T-helper 1 cell treated with Interleukin-12 subunit alpha and Interleukin-12 subunit beta and Interleukin-4 antibody, amounts not matched to agents 30 μg/mL and 1 μg/mL, for 36 hours (primary cell): Measurements from ENCODE around the gene HOXA7.

Source experiments
- H3K27ac Mint-ChIP-seq: one replicate; pipeline ENCODE4 v1.8.0; 2021; ENCODE audit warnings: mild to moderate bottlenecking, mixed read lengths
- H3K27me3 Mint-ChIP-seq: one replicate; pipeline ENCODE4 v1.8.0; 2021; ENCODE audit warnings: low read depth, mixed read lengths
- H3K36me3 Mint-ChIP-seq: one replicate; pipeline ENCODE4 v1.8.0; 2021; ENCODE audit warnings: low read depth, mixed read lengths
- H3K4me1 Mint-ChIP-seq: one replicate; pipeline ENCODE4 v1.8.0; 2021; ENCODE audit warnings: low read depth, mixed read lengths
- H3K4me3 Mint-ChIP-seq: one replicate; pipeline ENCODE4 v1.8.0; 2021; ENCODE audit warnings: mild to moderate bottlenecking, moderate library complexity, mixed read lengths
- H3K9me3 Mint-ChIP-seq: one replicate; pipeline ENCODE4 v1.8.0; 2021; ENCODE audit warnings: mixed read lengths

The HOXA7 gene

GRCh38 chr7:27109466-27110185, 46.8 kb downstream of the HOXA7 start:
- peaks cover 15% of the 10 kb centered on the region for H3K27me3 Mint-ChIP-seq
- H3K27ac Mint-ChIP-seq = no peak overlapping the region
- no peak overlapping the region for H3K4me3 Mint-ChIP-seq
- H3K4me1 Mint-ChIP-seq = no peaks in the 10 kb centered on the region
- H3K9me3 Mint-ChIP-seq = no peaks in the 10 kb centered on the region
- no peaks in the 10 kb centered on the region for H3K36me3 Mint-ChIP-seq

GRCh38 chr7:27108390-27109127, 47.9 kb downstream of the HOXA7 start:
- H3K4me3 Mint-ChIP-seq = no peak overlapping the region
- H3K27me3 Mint-ChIP-seq = peaks cover 25% of the 10 kb centered on the region
- peaks cover 2% of the 10 kb centered on the region for H3K36me3 Mint-ChIP-seq
- no peak overlapping the region for H3K27ac Mint-ChIP-seq
- no peaks in the 10 kb centered on the region for H3K9me3 Mint-ChIP-seq
- H3K4me1 Mint-ChIP-seq = peaks cover 2% of the 10 kb centered on the region

- no peaks in the 10 kb centered on the region for H3K9me3 Mint-ChIP-seq
- H3K4me1 Mint-ChIP-seq = peaks cover 6% of the 10 kb centered on the region
- H3K36me3 Mint-ChIP-seq = peaks cover 5% of the 10 kb centered on the region
- H3K27me3 Mint-ChIP-seq = peaks cover 34% of the 10 kb centered on the region
- no peak overlapping the region for H3K4me3 Mint-ChIP-seq
- H3K27ac Mint-ChIP-seq = no peak overlapping the region
These were observed 48.8 kb downstream of the HOXA7 start for GRCh38 chr7:27107391-27108381.

- peaks cover 6% of the 10 kb centered on the region for H3K4me1 Mint-ChIP-seq
- H3K27ac Mint-ChIP-seq = no peak overlapping the region
- no peaks in the 10 kb centered on the region for H3K9me3 Mint-ChIP-seq
- peaks cover 5% of the 10 kb centered on the region for H3K36me3 Mint-ChIP-seq
- H3K4me3 Mint-ChIP-seq = no peak overlapping the region
- peaks cover 37% of the 10 kb centered on the region for H3K27me3 Mint-ChIP-seq
These were observed 49.6 kb downstream of the HOXA7 start for GRCh38 chr7:27106901-27107240.

GRCh38 chr7:27106181-27106900, 50.1 kb downstream of the HOXA7 start:
- Mint-ChIP-seq H3K4me1 (peaks cover 6% of the 10 kb centered on the region), H3K4me3 (no peak overlapping the region), H3K9me3 (no peaks in the 10 kb centered on the region), H3K27me3 (peaks cover 42% of the 10 kb centered on the region), H3K27ac (no peak overlapping the region), H3K36me3 (peaks cover 7% of the 10 kb centered on the region)

- Mint-ChIP-seq H3K9me3 (no peaks in the 10 kb centered on the region), H3K36me3 (peaks cover 10% of the 10 kb centered on the region), H3K4me1 (peaks cover 6% of the 10 kb centered on the region), H3K27me3 (peaks cover 51% of the 10 kb centered on the region), H3K4me3 (no peak overlapping the region), H3K27ac (no peak overlapping the region)
These were observed 51.0 kb downstream of the HOXA7 start for GRCh38 chr7:27105301-27106031.

GRCh38 chr7:27104341-27105058, 52.0 kb downstream of the HOXA7 start:
- Mint-ChIP-seq H3K27ac (no peak overlapping the region), H3K9me3 (no peaks in the 10 kb centered on the region), H3K4me1 (peaks cover 6% of the 10 kb centered on the region), H3K4me3 (no peak overlapping the region), H3K27me3 (peaks cover 61% of the 10 kb centered on the region), H3K36me3 (peaks cover 14% of the 10 kb centered on the region)
